HCT116 (cell line): ENCODE results near the gene CHST12. TPM values are rescaled to one million over a fixed set of nuclear protein-coding genes. Genes with fewer than 3 reads are reported as not detected.

Source experiments
- ATAC-seq: fragments of 200-7000 bp; cut with Tn5 transposase; 2 replicates; pipeline ENCODE4 v1.9.1; 2020; ENCODE audit warnings: mild to moderate bottlenecking, moderate library complexity
- BruUV-seq: library from RNA; stranded (reverse); fragments of 400-500 nt; replicated peaks from 2 replicates; lab custom pipeline; 2021; lab: Mats Ljungman, UMichigan
- CTCF ChIA-PET: fragments of 300-600 bp; sonication (Branson Sonifier 250); formaldehyde crosslinking; loops from one replicate; lab custom pipeline; 2021; ENCODE audit warnings: antibody characterized with exemption; lab: Charles Lee
- POLR2A ChIA-PET: fragments of 300-600, 350-600 bp; sonication (Branson Sonifier 250); formaldehyde crosslinking; loops from one replicate; lab custom pipeline; 2021; ENCODE audit warnings: antibody characterized with exemption; lab: Charles Lee
- RAD21 ChIA-PET, 2 experiments: fragments of 300-600 bp; sonication (Branson Sonifier 250); formaldehyde crosslinking; loops; one replicate each; lab custom pipeline; 2023; ENCODE audit warnings: low total read pairs in 2 of 2; ENCODE audit not compliant: uncharacterized antibody in 2 of 2, unreplicated experiment in 2 of 2, low non-redundant PET in 1 of 2; lab: Charles Lee
- DNase-seq: peaks from one replicate; pipeline ENCODE4 v3.0.0-alpha.2; 2010; ENCODE audit warnings: low read depth, low spot score
- H2AFZ ChIP-seq: fragments of 200-600 bp; shearing (Covaris generic), sonication (generic); 2 replicates; pipeline ENCODE4 v1.6.1; 2017; ENCODE audit warnings: low read depth, mixed run types, mixed read lengths, antibody characterized with exemption, low read length; ENCODE audit not compliant: poor library complexity, severe bottlenecking
- H3K27ac ChIP-seq: 2 replicates; pipeline ENCODE4 v1.5.1; 2012; ENCODE audit warnings: low read depth, low read length
- H3K27me3 ChIP-seq: fragments of 200-600 bp; sonication (generic); 2 replicates; pipeline ENCODE4 v1.6.1; 2016; ENCODE audit warnings: mixed run types, low read length, mixed read lengths; ENCODE audit not compliant: insufficient read depth
- H3K36me3 ChIP-seq, 2 experiments: fragments of 200-500 bp in 1 of 2; fragments of 200-600 bp in 1 of 2; sonication (Bioruptor generic) in 1 of 2; sonication (generic) in 1 of 2; 2 replicates each; pipeline versions ENCODE4 v1.5.1 to v1.6.1; 2014 to 2016; ENCODE audit warnings: low read length in 2 of 2, inconsistent platforms in 1 of 2, mixed read lengths in 1 of 2, mixed run types in 1 of 2; ENCODE audit not compliant: insufficient read depth in 2 of 2, control insufficient read depth in 1 of 2
- H3K4me1 ChIP-seq, 2 experiments: fragments of 200-600 bp in 1 of 2; sonication (generic) in 1 of 2; 2 replicates each; pipeline versions ENCODE4 v1.5.1 to v1.6.1; 2012 to 2017; ENCODE audit warnings: low read length in 2 of 2, inconsistent platforms in 1 of 2, mild to moderate bottlenecking in 1 of 2, mixed read lengths in 1 of 2, mixed run types in 1 of 2, moderate library complexity in 1 of 2; ENCODE audit not compliant: insufficient read depth in 2 of 2, control insufficient read depth in 1 of 2
- H3K4me2 ChIP-seq: fragments of 200-600 bp; sonication (generic); 2 replicates; pipeline ENCODE4 v1.6.1; 2017; ENCODE audit warnings: mixed run types, low read length, mixed read lengths
- H3K4me3 ChIP-seq, 2 experiments: fragments of 200-600 bp in 1 of 2; sonication (generic) in 1 of 2; replicated peaks in 1 of 2; 2 replicates each; pipeline ENCODE4 v1.5.1; 2011 to 2016; ENCODE audit warnings: low read length in 2 of 2, control low read depth in 1 of 2, low read depth in 1 of 2, mild to moderate bottlenecking in 1 of 2, mixed read lengths in 1 of 2, mixed run types in 1 of 2
- H3K79me2 ChIP-seq: fragments of 200-600 bp; sonication (generic); 2 replicates; pipeline ENCODE4 v1.6.1; 2017; ENCODE audit warnings: mild to moderate bottlenecking, mixed run types, low read length, moderate library complexity, mixed read lengths; ENCODE audit not compliant: insufficient read depth
- H3K9ac ChIP-seq: fragments of 200-600 bp; sonication (generic); 2 replicates; pipeline ENCODE4 v1.6.1; 2016; ENCODE audit warnings: low read length, mixed read lengths
- H3K9me2 ChIP-seq: fragments of 200-600 bp; sonication (generic), shearing (Covaris generic); 2 replicates; pipeline ENCODE4 v1.6.1; 2017; ENCODE audit warnings: mixed run types, mild to moderate bottlenecking, moderate library complexity; ENCODE audit not compliant: insufficient read depth
- H3K9me3 ChIP-seq, 2 experiments: fragments of 200-500 bp in 1 of 2; fragments of 200-600 bp in 1 of 2; sonication (Bioruptor generic) in 1 of 2; sonication (generic) in 1 of 2; 2 replicates each; pipeline ENCODE4 v1.6.1; 2014 to 2017; ENCODE audit warnings: low read length in 2 of 2, mixed read lengths in 2 of 2, inconsistent platforms in 1 of 2, low read depth in 1 of 2, mild to moderate bottlenecking in 1 of 2, mixed run types in 1 of 2, moderate library complexity in 1 of 2; ENCODE audit not compliant: control insufficient read depth in 1 of 2, insufficient read depth in 1 of 2
- H4K20me1 ChIP-seq: fragments of 200-600 bp; sonication (generic), shearing (Covaris generic); 2 replicates; pipeline ENCODE4 v1.6.1; 2017; ENCODE audit warnings: mixed run types, mild to moderate bottlenecking, moderate library complexity; ENCODE audit not compliant: insufficient read depth
- CBX3 ChIP-seq: IDR thresholded peaks from 2 replicates; pipeline ENCODE4 v1.6.1; 2012; ENCODE audit warnings: low read depth
- CEBPB ChIP-seq: IDR thresholded peaks from 2 replicates; pipeline ENCODE4 v1.6.1; 2012; ENCODE audit warnings: low read depth
- EZH2phosphoT487 ChIP-seq: fragments of 200-600 bp; IDR thresholded peaks from 2 replicates; pipeline ENCODE4 v1.6.1; 2018; ENCODE audit warnings: antibody characterized with exemption, borderline replicate concordance
- JUND ChIP-seq: IDR thresholded peaks from 2 replicates; pipeline ENCODE4 v1.6.1; 2012
- POLR2AphosphoS5 ChIP-seq: IDR thresholded peaks from 2 replicates; pipeline ENCODE4 v1.6.1; 2011; ENCODE audit warnings: mild to moderate bottlenecking, low read depth, low read length, moderate library complexity
- RAD21 ChIP-seq: IDR thresholded peaks from 2 replicates; pipeline ENCODE4 v1.6.1; 2012; ENCODE audit warnings: low read depth, mild to moderate bottlenecking
- SRF ChIP-seq: IDR thresholded peaks from 2 replicates; pipeline ENCODE4 v1.6.1; 2012; ENCODE audit warnings: low read depth
- TCF7L2 ChIP-seq: IDR thresholded peaks from 2 replicates; pipeline ENCODE4 v1.7.0; 2011; ENCODE audit warnings: borderline replicate concordance, inconsistent platforms; ENCODE audit not compliant: insufficient read depth, insufficient read length; ENCODE audit errors: extremely low read depth
- intact Hi-C: fragments of 100-400 bp; cut with micrococcal nuclease; formaldehyde crosslinking; loops from 2 replicates; pipeline ENCODE4 v1.10.0; 2022
- total RNA-seq: library from RNA; stranded (reverse); gene quantifications from one replicate; pipeline ENCODE4 v1.2.1, GENCODE V29; 2021; ENCODE audit not compliant: unreplicated experiment
- TF ChIP-seq, protein P1 (sequence below): IDR thresholded peaks from 2 replicates; pipeline ENCODE4 v1.6.1; 2012
- TF ChIP-seq, protein P2 (sequence below): IDR thresholded peaks from 2 replicates; pipeline ENCODE4 v1.6.1; 2012; ENCODE audit warnings: low read depth
- TF ChIP-seq, protein P3 (sequence below): IDR thresholded peaks from 2 replicates; pipeline ENCODE4 v1.6.1; 2012
- TF ChIP-seq, protein P4 (sequence below): IDR thresholded peaks from 2 replicates; pipeline ENCODE4 v1.6.1; 2011; ENCODE audit warnings: mild to moderate bottlenecking, low read length, moderate library complexity; ENCODE audit not compliant: insufficient replicate concordance; ENCODE audit errors: extremely low read depth

The CHST12 gene
- total RNA-seq, 1 experiment from 2014 or later, result 14.2 TPM

DNA sequence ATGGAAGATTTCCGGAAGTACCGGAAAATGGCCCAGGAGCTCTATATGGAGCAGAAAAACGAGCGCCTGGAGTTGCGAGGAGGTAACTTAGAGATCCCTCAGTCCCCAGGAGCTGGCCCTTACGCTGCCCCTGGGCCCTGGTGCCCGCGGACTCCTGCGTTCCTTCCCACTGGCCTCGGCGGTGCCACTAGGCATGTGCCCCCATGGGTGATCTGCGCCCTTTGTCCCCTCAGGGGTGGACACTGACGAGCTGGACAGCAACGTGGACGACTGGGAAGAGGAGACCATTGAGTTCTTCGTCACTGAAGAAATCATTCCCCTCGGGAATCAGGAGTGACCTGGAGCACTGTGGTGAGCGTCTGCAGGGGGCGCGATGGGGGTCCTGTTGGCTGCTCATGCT lies 24.2 kb upstream of the CHST12 start:
- Histone ChIP-seq H3K4me1 (no peaks in the 10 kb centered on the region), H3K9me3 (no peaks in the 10 kb centered on the region), H3K27ac (no peak overlapping the region), H3K79me2 (peaks cover 47% of the 10 kb centered on the region), H3K27me3 (no peaks in the 10 kb centered on the region), H4K20me1 (no peaks in the 10 kb centered on the region), H3K9ac (no peak overlapping the region), H3K9me2 (no peaks in the 10 kb centered on the region), H3K36me3 (peaks cover 50 to 51% of the 10 kb centered on the region in 2 experiments), H2AFZ (no peak overlapping the region), H3K4me2 (no peak overlapping the region), H3K4me3 (no peak overlapping the region)
- TF ChIP-seq, protein P1, sequence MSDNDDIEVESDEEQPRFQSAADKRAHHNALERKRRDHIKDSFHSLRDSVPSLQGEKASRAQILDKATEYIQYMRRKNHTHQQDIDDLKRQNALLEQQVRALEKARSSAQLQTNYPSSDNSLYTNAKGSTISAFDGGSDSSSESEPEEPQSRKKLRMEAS, result no peak
- TF ChIP-seq EZH2phosphoT487, result no peak
- TF ChIP-seq JUND, result no peak
- TF ChIP-seq POLR2AphosphoS5, result no peak
- TF ChIP-seq, protein P2, sequence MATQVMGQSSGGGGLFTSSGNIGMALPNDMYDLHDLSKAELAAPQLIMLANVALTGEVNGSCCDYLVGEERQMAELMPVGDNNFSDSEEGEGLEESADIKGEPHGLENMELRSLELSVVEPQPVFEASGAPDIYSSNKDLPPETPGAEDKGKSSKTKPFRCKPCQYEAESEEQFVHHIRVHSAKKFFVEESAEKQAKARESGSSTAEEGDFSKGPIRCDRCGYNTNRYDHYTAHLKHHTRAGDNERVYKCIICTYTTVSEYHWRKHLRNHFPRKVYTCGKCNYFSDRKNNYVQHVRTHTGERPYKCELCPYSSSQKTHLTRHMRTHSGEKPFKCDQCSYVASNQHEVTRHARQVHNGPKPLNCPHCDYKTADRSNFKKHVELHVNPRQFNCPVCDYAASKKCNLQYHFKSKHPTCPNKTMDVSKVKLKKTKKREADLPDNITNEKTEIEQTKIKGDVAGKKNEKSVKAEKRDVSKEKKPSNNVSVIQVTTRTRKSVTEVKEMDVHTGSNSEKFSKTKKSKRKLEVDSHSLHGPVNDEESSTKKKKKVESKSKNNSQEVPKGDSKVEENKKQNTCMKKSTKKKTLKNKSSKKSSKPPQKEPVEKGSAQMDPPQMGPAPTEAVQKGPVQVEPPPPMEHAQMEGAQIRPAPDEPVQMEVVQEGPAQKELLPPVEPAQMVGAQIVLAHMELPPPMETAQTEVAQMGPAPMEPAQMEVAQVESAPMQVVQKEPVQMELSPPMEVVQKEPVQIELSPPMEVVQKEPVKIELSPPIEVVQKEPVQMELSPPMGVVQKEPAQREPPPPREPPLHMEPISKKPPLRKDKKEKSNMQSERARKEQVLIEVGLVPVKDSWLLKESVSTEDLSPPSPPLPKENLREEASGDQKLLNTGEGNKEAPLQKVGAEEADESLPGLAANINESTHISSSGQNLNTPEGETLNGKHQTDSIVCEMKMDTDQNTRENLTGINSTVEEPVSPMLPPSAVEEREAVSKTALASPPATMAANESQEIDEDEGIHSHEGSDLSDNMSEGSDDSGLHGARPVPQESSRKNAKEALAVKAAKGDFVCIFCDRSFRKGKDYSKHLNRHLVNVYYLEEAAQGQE, result no peak
- intact Hi-C loops, result no loop called here
- no peak for ATAC-seq
- ChIA-PET CTCF (no interaction called here), POLR2A (no interaction called here), RAD21 (no interaction called here)
- BruUV-seq, result no TSS peak
- DNase-seq, result no peak

DNA sequence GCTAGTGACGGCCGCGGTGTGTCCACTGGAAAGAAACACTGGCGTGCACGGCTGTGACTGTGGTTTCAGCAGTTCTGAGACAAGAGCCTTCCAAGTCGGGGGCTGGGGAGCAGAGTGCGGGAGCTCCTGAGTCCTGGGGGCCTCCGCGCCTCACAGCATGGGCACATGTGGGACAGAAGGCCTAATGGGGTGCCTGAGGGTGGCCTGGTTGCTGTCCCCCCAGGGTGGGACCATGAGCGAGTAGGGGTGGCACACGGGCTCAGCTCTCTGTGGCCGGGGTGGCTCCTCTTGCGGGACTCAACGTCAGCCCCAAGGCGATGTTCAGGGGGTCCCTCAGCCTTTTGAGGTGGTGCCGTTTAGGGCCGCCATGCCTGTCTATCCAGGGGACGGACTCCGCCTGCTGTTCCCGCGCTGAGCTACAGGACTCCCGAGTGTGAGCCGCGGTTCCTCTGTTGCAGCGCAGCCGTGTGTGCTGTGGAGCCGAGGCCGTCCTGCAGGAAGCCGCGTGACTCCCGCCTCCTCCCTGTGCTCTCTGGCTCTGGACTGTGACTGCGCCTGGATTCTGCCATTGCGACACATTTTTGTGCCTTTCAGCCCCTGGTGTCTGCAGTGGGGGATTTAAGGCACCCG lies 23.5 kb upstream of the CHST12 start:
- Histone ChIP-seq H3K27me3 (no peaks in the 10 kb centered on the region), H3K36me3 (peaks cover 42 to 44% of the 10 kb centered on the region in 2 experiments; a peak in 3 of 4 replicates), H3K4me1 (no peaks in the 10 kb centered on the region), H3K9me3 (no peaks in the 10 kb centered on the region), H3K4me3 (no peak overlapping the region), H3K79me2 (peaks cover 39% of the 10 kb centered on the region), H3K9me2 (no peaks in the 10 kb centered on the region), H4K20me1 (no peaks in the 10 kb centered on the region), H3K4me2 (no peak overlapping the region), H3K27ac (no peak overlapping the region), H2AFZ (no peak overlapping the region), H3K9ac (no peak overlapping the region)
- BruUV-seq, result no TSS peak
- RAD21 ChIA-PET, result no interaction called here
- CTCF ChIA-PET, result no interaction called here
- no peak for DNase-seq
- intact Hi-C loops, result no loop called here
- POLR2A ChIA-PET, result no interaction called here
- ATAC-seq, result no peak
- TF ChIP-seq EZH2phosphoT487 (no peak), SRF (no peak), RAD21 (no peak), CEBPB (no peak), TCF7L2 (no peak), POLR2AphosphoS5 (no peak), CBX3 (no peak)
- TF ChIP-seq, protein P3, sequence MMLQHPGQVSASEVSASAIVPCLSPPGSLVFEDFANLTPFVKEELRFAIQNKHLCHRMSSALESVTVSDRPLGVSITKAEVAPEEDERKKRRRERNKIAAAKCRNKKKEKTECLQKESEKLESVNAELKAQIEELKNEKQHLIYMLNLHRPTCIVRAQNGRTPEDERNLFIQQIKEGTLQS, result no peak
- TF ChIP-seq, protein P4, sequence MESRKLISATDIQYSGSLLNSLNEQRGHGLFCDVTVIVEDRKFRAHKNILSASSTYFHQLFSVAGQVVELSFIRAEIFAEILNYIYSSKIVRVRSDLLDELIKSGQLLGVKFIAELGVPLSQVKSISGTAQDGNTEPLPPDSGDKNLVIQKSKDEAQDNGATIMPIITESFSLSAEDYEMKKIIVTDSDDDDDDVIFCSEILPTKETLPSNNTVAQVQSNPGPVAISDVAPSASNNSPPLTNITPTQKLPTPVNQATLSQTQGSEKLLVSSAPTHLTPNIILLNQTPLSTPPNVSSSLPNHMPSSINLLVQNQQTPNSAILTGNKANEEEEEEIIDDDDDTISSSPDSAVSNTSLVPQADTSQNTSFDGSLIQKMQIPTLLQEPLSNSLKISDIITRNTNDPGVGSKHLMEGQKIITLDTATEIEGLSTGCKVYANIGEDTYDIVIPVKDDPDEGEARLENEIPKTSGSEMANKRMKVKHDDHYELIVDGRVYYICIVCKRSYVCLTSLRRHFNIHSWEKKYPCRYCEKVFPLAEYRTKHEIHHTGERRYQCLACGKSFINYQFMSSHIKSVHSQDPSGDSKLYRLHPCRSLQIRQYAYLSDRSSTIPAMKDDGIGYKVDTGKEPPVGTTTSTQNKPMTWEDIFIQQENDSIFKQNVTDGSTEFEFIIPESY, result no peak
- TF ChIP-seq, protein P1, result no peak
